ENCODE results near the gene SDSL.

GRCh38 chr12:113432986-113433385, 10.8 kb downstream of the SDSL start:
- TF ChIP-seq CTCF (IDR thresholded peaks at IDR 0.05): no peak
- TF ChIP-seq EZH2 (IDR thresholded peaks at IDR 0.05): no peak

All from neural progenitor cell (in vitro differentiated cells).